GM21447 (cell line): Measurements from ENCODE around the gene CACNA2D3.

Experiments
- ATAC-seq: cut with Tn5 transposase; IDR thresholded peaks from one replicate; pipeline ENCODE4 v1.9.1; 2021; ENCODE audit not compliant: unreplicated experiment

The CACNA2D3 gene

GRCh38 chr3:54126551-54126950, 4.2 kb downstream of the CACNA2D3 start:
- no peak for ATAC-seq

GRCh38 chr3:54127499-54128056, 5.2 kb downstream of the CACNA2D3 start:
- ATAC-seq: no peak

- no peak for ATAC-seq
Measured at GRCh38 chr3:54131026-54131605, 8.8 kb downstream of the CACNA2D3 start.

- no peak for ATAC-seq
Measured at GRCh38 chr3:54131890-54132289, 9.5 kb downstream of the CACNA2D3 start.

- ATAC-seq: no peak
Measured at GRCh38 chr3:54132685-54133084, 10.3 kb downstream of the CACNA2D3 start.

- ATAC-seq: no peak
Measured at GRCh38 chr3:54133196-54133595, 10.8 kb downstream of the CACNA2D3 start.

- ATAC-seq: no peak
Measured at GRCh38 chr3:54134155-54134554, 11.8 kb downstream of the CACNA2D3 start.

- no peak for ATAC-seq
Measured at GRCh38 chr3:54134713-54135112, 12.4 kb downstream of the CACNA2D3 start.

- ATAC-seq: no peak
Measured at GRCh38 chr3:54137311-54137710, 15.0 kb downstream of the CACNA2D3 start.

GRCh38 chr3:54138937-54139547, 16.7 kb downstream of the CACNA2D3 start:
- no peak for ATAC-seq

GRCh38 chr3:54139630-54140029, 17.3 kb downstream of the CACNA2D3 start:
- no peak for ATAC-seq

GRCh38 chr3:54144284-54144683, 21.9 kb downstream of the CACNA2D3 start:
- ATAC-seq: no peak

GRCh38 chr3:54146506-54147239, 24.3 kb downstream of the CACNA2D3 start:
- no peak for ATAC-seq

GRCh38 chr3:54150864-54151467, 28.6 kb downstream of the CACNA2D3 start:
- ATAC-seq: no peak

GRCh38 chr3:54153477-54153876, 31.1 kb downstream of the CACNA2D3 start:
- ATAC-seq: no peak

- no peak for ATAC-seq
Measured at GRCh38 chr3:54157860-54158259, 35.5 kb downstream of the CACNA2D3 start.

- ATAC-seq: no peak
Measured at GRCh38 chr3:54159917-54160316, 37.6 kb downstream of the CACNA2D3 start.

- no peak for ATAC-seq
Measured at GRCh38 chr3:54163441-54163840, 41.1 kb downstream of the CACNA2D3 start.

GRCh38 chr3:54164192-54164975, 42.0 kb downstream of the CACNA2D3 start:
- ATAC-seq: no peak

- ATAC-seq: no peak
Measured at GRCh38 chr3:54165865-54166264, 43.5 kb downstream of the CACNA2D3 start.

GRCh38 chr3:54167999-54168398, 45.6 kb downstream of the CACNA2D3 start:
- no peak for ATAC-seq
